CD8-positive, alpha-beta memory T cell (primary cell): ENCODE results near the gene CAV3. TPM values are rescaled to one million over a fixed set of nuclear protein-coding genes. Genes with fewer than 3 reads are reported as not detected.

Experiments
- CTCF ChIA-PET: fragments of 350-600 bp; sonication (Branson Sonifier 250); formaldehyde crosslinking; loops from one replicate; lab custom pipeline; 2021; ENCODE audit warnings: antibody characterized with exemption; lab: Charles Lee
- POLR2A ChIA-PET: fragments of 350-600 bp; sonication (Branson Sonifier 250); formaldehyde crosslinking; loops from one replicate; lab custom pipeline; 2021; ENCODE audit warnings: antibody characterized with exemption; lab: Charles Lee
- DNase-seq, 5 donors: peaks; one replicate each; pipeline versions ENCODE4 v3.0.0 to v3.0.0-alpha.2; 2020 to 2022; ENCODE audit warnings: mixed read lengths in 1 of 5
- H3K27ac ChIP-seq: one replicate; pipeline ENCODE4 v1.7.0; 2013; ENCODE audit warnings: low read depth, mild to moderate bottlenecking, low read length, moderate library complexity
- H3K27me3 ChIP-seq: 2 replicates; pipeline ENCODE4 v1.7.0; 2013; ENCODE audit warnings: low read length, mild to moderate bottlenecking; ENCODE audit not compliant: insufficient read depth, poor library complexity, severe bottlenecking
- H3K36me3 ChIP-seq: 2 replicates; pipeline ENCODE4 v1.7.0; 2013; ENCODE audit warnings: mild to moderate bottlenecking, low read length, moderate library complexity; ENCODE audit not compliant: insufficient read depth
- H3K4me1 ChIP-seq: 2 replicates; pipeline ENCODE4 v1.7.0; 2013; ENCODE audit warnings: mild to moderate bottlenecking, low read length, moderate library complexity; ENCODE audit not compliant: insufficient read depth
- H3K4me3 ChIP-seq: 2 replicates; pipeline ENCODE4 v1.7.0; 2013; ENCODE audit warnings: mild to moderate bottlenecking, low read length
- H3K9me3 ChIP-seq: 2 replicates; pipeline ENCODE4 v1.7.0; 2013; ENCODE audit warnings: mild to moderate bottlenecking, low read length
- H3K27ac Mint-ChIP-seq, 8 donors: one replicate each; pipeline ENCODE4 v1.8.0; 2020 to 2021; ENCODE audit warnings: mixed read lengths in 8 of 8, mild to moderate bottlenecking in 6 of 8, inconsistent platforms in 3 of 8, moderate library complexity in 3 of 8
- H3K27me3 Mint-ChIP-seq, 2 donors: one replicate each; pipeline ENCODE4 v1.8.0; 2020 to 2021; ENCODE audit warnings: mixed read lengths in 2 of 2, mild to moderate bottlenecking in 1 of 2, moderate library complexity in 1 of 2
- H3K36me3 Mint-ChIP-seq, 3 donors: one replicate each; pipeline ENCODE4 v1.8.0; 2020 to 2021; ENCODE audit warnings: mixed read lengths in 3 of 3, inconsistent platforms in 1 of 3, mild to moderate bottlenecking in 1 of 3
- H3K4me1 Mint-ChIP-seq, 3 donors: one replicate each; pipeline ENCODE4 v1.8.0; 2020 to 2021; ENCODE audit warnings: mixed read lengths in 3 of 3, inconsistent platforms in 1 of 3, mild to moderate bottlenecking in 1 of 3
- H3K4me3 Mint-ChIP-seq, 7 donors: one replicate each; pipeline ENCODE4 v1.8.0; 2020 to 2021; ENCODE audit warnings: mixed read lengths in 7 of 7, mild to moderate bottlenecking in 6 of 7, moderate library complexity in 4 of 7, inconsistent platforms in 2 of 7
- H3K9me3 Mint-ChIP-seq, 5 donors: one replicate each; pipeline ENCODE4 v1.8.0; 2020 to 2022; ENCODE audit warnings: mixed read lengths in 5 of 5, mild to moderate bottlenecking in 3 of 5, moderate library complexity in 2 of 5, inconsistent platforms in 1 of 5
- polyA plus RNA-seq: library from polyadenylated mRNA; unstranded; fragments of 300-500 nt; fragmentation: Illumina TruSeq; gene quantifications from one replicate; pipeline ENCODE4 v1.2.3, GENCODE V29; 2021
- total RNA-seq, 2 experiments: library from RNA; stranded (reverse); gene quantifications; one replicate each; pipeline ENCODE4 v1.2.3, GENCODE V29; 2021

The CAV3 gene
- total and polyA plus RNA-seq, 3 experiments from 2014 or later = not detected

DNA sequence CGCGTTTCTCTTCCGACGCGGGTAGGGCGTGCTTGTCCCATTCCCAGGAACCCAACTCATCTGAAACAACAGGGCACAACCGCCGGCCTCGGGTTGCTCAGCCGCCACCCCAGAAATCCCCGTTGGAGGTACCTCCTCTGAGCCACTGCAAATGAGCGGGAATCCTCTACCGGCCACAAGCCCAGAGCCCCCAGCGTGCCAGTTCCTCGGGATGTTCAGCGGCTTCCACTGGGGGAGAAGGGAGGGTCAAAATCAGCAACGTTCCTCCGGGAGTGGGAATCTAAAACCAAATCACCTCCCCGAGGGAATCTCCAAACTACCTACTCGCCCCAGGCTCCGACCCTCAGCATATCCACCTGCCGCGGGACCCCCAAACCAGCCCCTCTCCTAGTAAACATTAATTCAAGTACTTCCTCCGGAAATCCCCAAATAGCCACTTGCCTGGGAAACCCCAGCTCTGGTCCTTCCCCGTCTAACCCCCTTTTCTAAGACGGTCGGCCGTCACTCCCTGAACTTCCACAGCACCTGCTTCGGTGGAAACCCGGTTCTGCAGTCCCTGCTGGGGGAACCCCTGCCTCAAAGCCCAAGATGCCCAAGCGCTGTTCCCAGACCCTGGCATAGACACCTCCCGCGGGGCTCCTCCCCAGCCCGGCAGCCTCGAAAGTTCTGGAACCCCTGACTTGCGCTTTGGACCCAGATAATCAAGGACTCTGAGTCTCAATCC is 34.9 kb downstream of the CAV3 start:
- H3K4me3 Mint-ChIP-seq = peak overlapping the region in 3 of 7 donors; percentile 13 to 39 (median 34)
- Histone ChIP-seq H3K4me1 (peaks cover 8% of the 10 kb centered on the region), H3K27me3 (peaks cover 6% of the 10 kb centered on the region), H3K4me3 (no peak overlapping the region), H3K9me3 (no peaks in the 10 kb centered on the region), H3K27ac (no peak overlapping the region), H3K36me3 (no peaks in the 10 kb centered on the region)
- no peak for DNase-seq
- no peaks in the 10 kb centered on the region for H3K9me3 Mint-ChIP-seq
- ChIA-PET CTCF (interaction anchor here (1.2 to 1.5 kb wide), 4 partner anchors 9 to 28 kb away, joined by 3 to 7 read pairs (median 5); no protein-coding TSS in a partner anchor), POLR2A (no interaction called here)
- peaks cover 11 to 19% (median 15%) of the 10 kb centered on the region in 3 donors for H3K4me1 Mint-ChIP-seq
- H3K36me3 Mint-ChIP-seq = no peaks in the 10 kb centered on the region
- H3K27me3 Mint-ChIP-seq = peaks cover 29 to 31% of the 10 kb centered on the region in 2 donors
- peak overlapping the region in 1 of 8 donors; percentile 19 for H3K27ac Mint-ChIP-seq

DNA sequence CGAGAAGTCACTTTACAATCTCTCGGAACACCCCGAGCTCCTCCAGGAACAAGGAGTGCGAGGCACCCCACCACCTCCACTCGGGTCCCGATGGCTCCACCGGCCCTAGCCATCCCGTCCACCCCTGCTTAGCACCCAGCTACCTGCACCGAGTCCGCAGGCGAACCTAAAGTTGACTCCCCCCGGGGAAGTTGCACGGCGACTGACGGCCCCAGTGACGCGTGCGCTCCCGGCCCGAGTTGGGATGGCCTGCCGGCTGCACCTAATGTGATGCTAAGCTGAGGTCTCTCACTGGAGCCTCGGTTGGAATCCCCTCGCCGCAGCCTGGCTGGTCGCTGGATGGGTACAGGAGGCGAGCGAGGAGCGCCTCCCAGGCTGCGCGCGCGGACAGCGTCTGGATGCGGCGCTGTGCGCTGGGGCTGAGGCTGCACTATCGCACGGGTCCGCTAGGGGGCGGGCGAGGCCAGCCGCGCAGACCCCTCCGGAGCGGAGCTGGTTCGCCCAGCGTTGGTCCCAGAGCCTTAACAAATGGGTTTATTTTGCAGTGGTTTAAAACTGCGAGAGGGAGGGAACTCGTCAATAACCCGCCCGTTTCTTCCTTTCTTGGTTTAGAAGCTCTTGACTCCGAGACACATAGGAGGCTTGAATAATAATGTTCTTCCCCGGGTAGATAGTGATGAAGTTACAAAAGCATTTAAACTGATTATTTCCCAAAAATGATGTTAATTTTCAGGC is 35.7 kb downstream of the CAV3 start, which contains the start of gene OXTR:
Gene OXTR, minus strand, starts transcription at position 526 of the 735 bp plus-strand sequence. CDS start 1,426 bp downstream, outside the sequence.
- Mint-ChIP-seq H3K4me1 (peaks cover 11 to 19% (median 15%) of the 10 kb centered on the region in 3 donors), H3K27me3 (peaks cover 29 to 35% of the 10 kb centered on the region in 2 donors), H3K36me3 (no peaks in the 10 kb centered on the region), H3K4me3 (peak within 1 kb of the TSS in 3 of 7 donors; percentile 34 to 52 (median 48)), H3K9me3 (no peaks in the 10 kb centered on the region), H3K27ac (peak within 1 kb of the TSS in 1 of 8 donors; percentile 19)
- ChIA-PET POLR2A (no interaction called here), CTCF (interaction anchor here (0.8 to 1.5 kb wide), 8 partner anchors 9 to 324 kb away, joined by 3 to 7 read pairs (median 4); no protein-coding TSS in a partner anchor)
- Histone ChIP-seq H3K27me3 (peaks cover 8% of the 10 kb centered on the region), H3K27ac (no peak within 1 kb of the TSS), H3K9me3 (no peaks in the 10 kb centered on the region), H3K4me3 (no peak within 1 kb of the TSS), H3K4me1 (peaks cover 8% of the 10 kb centered on the region), H3K36me3 (no peaks in the 10 kb centered on the region)
- DNase-seq = peak in 3 of 5 donors; percentile 7 to 41 (median 16)

DNA sequence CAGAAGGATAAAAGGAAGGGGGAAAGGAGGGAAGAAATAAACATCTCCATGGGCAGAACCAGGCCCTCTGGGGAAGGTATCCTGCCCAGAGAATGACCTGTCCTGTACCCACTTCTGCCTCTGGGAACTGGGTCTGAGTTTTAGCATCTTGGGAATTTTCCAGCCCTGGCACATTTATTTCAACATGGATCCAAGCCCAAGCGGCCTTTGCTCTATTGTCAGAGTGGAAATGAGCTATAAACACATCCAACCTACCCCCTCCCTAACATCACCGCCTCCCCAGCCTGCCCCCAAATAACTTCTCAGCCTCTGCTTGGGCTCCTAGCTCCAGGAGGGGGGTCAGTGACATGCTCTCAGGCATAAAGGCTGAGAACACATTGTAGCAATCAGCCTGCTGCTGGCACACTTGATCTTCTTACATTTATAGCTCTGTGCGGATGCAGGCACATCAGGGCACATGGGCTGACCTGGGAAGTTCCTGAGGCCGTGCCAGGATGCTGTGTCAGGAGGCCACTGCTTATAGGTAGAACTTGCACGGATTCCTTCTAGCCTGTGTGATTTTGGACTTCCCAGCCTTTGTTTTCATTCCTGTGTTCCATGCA is 40.4 kb downstream of the CAV3 start:
- no peaks in the 10 kb centered on the region for H3K36me3 ChIP-seq
- peaks cover 0 to 4% (median 0%) of the 10 kb centered on the region in 5 donors for H3K9me3 Mint-ChIP-seq
- CTCF ChIA-PET = no interaction called here

DNA sequence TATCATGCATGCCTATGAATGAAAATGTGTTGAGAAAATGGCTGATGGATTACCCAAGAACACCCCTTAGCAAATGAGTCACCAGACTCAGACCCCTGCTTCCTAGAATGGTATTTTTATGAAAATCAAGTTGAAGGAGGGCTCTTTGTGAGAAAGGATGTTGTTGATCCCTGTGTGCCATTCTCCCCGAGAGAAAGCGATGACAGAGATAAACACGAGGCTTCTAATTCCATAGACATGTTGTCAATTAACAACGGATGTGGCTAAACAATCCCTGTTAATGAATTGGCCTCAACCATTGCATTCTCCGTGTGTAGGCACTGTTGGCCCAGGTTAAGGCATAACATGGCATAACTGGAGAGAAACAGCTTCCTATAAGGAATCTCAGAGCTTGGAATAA is 41.6 kb downstream of the CAV3 start:
- Mint-ChIP-seq H3K27ac (no peak overlapping the region), H3K4me3 (no peak overlapping the region), H3K9me3 (peaks cover 0 to 4% (median 0%) of the 10 kb centered on the region in 5 donors), H3K27me3 (peaks cover 21 to 42% of the 10 kb centered on the region in 2 donors), H3K4me1 (peaks cover 0 to 1% (median 0%) of the 10 kb centered on the region in 3 donors), H3K36me3 (peaks cover 0 to 2% (median 0%) of the 10 kb centered on the region in 3 donors)
- Histone ChIP-seq H3K9me3 (no peaks in the 10 kb centered on the region), H3K27ac (no peak overlapping the region), H3K4me3 (no peak overlapping the region), H3K27me3 (peaks cover 3% of the 10 kb centered on the region), H3K4me1 (no peaks in the 10 kb centered on the region), H3K36me3 (no peaks in the 10 kb centered on the region)
- POLR2A ChIA-PET = no interaction called here
- CTCF ChIA-PET = no interaction called here
- no peak for DNase-seq

More for the DNA sequence above, 40.4 kb downstream of the CAV3 start:
- Histone ChIP-seq H3K27ac (no peak overlapping the region), H3K27me3 (peaks cover 7% of the 10 kb centered on the region), H3K9me3 (no peaks in the 10 kb centered on the region), H3K4me3 (no peak overlapping the region), H3K4me1 (peaks cover 6% of the 10 kb centered on the region)
- H3K4me3 Mint-ChIP-seq = no peak overlapping the region
- peaks cover 7 to 11% (median 9%) of the 10 kb centered on the region in 3 donors for H3K4me1 Mint-ChIP-seq
- no peak for DNase-seq
- POLR2A ChIA-PET = no interaction called here
- H3K27me3 Mint-ChIP-seq = peaks cover 31 to 54% of the 10 kb centered on the region in 2 donors
- peaks cover 0 to 2% (median 0%) of the 10 kb centered on the region in 3 donors for H3K36me3 Mint-ChIP-seq
- no peak overlapping the region for H3K27ac Mint-ChIP-seq

DNA sequence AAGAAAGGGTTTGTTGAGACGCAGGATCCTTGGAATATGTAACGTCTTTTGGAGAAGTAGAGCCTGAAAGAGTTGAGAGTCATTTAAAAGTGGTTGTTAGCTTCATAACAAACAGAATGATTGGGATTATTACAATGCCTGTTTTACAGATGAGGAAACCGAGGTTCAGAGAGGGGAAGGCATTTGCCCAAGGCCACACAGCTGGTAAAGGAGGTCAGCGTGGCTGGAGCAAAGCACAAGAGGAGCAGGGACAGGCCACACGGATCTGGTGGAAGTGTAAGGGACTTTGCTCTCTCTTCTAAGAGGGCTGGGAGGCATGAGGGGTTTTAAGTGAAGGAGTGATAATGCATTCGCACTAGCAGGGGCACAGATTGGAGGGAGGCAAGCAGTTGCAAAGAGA is 42.0 kb downstream of the CAV3 start:
- CTCF ChIA-PET = interaction anchor here (0.9 kb wide), 1 partner anchor 10 kb away, joined by 3 read pairs; no protein-coding TSS in a partner anchor
- no peak overlapping the region for H3K4me3 ChIP-seq
- no peaks in the 10 kb centered on the region for H3K36me3 ChIP-seq
- H3K27ac ChIP-seq = no peak overlapping the region
- peaks cover 3% of the 10 kb centered on the region for H3K27me3 ChIP-seq
- Mint-ChIP-seq H3K27me3 (peaks cover 17 to 39% of the 10 kb centered on the region in 2 donors), H3K4me3 (no peak overlapping the region), H3K4me1 (no peaks in the 10 kb centered on the region), H3K27ac (no peak overlapping the region), H3K9me3 (peaks cover 0 to 4% (median 0%) of the 10 kb centered on the region in 5 donors), H3K36me3 (peaks cover 0 to 2% (median 0%) of the 10 kb centered on the region in 3 donors)
- no peaks in the 10 kb centered on the region for H3K4me1 ChIP-seq
- no peak for DNase-seq
- POLR2A ChIA-PET = no interaction called here
- H3K9me3 ChIP-seq = no peaks in the 10 kb centered on the region

DNA sequence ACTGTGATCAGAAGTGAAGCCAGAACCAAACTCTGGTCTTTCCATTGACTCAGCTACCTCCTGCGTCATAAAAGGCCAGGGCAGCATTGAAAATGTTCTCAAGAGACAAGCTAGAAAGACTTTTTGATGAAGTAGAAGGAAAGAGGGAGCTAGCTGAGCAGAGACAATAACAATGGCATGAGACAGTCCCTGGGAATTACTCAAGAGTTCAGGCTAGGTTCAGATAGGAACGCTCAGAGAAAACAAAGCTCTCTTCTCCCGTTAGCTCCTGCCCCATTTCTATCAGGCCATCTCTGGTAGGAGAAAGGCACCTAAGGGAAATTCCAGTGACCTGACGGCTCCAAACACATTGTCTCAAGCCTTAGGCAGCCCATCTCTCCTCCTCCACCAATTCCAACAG is 42.8 kb downstream of the CAV3 start:
- POLR2A ChIA-PET = no interaction called here
- H3K36me3 ChIP-seq = no peaks in the 10 kb centered on the region
- H3K4me1 ChIP-seq = no peaks in the 10 kb centered on the region
- Mint-ChIP-seq H3K36me3 (peaks cover 0 to 2% (median 0%) of the 10 kb centered on the region in 3 donors), H3K4me1 (no peaks in the 10 kb centered on the region), H3K27ac (peak overlapping the region in 1 of 8 donors; percentile 89), H3K4me3 (no peak overlapping the region), H3K27me3 (peaks cover 13 to 32% of the 10 kb centered on the region in 2 donors), H3K9me3 (peaks cover 0 to 4% (median 0%) of the 10 kb centered on the region in 5 donors)
- DNase-seq = no peak
- H3K9me3 ChIP-seq = no peaks in the 10 kb centered on the region
- no peak overlapping the region for H3K4me3 ChIP-seq
- no peak overlapping the region for H3K27ac ChIP-seq
- CTCF ChIA-PET = interaction anchor here (0.9 kb wide), 1 partner anchor 11 kb away, joined by 3 read pairs; no protein-coding TSS in a partner anchor
- peaks cover 3% of the 10 kb centered on the region for H3K27me3 ChIP-seq

DNA sequence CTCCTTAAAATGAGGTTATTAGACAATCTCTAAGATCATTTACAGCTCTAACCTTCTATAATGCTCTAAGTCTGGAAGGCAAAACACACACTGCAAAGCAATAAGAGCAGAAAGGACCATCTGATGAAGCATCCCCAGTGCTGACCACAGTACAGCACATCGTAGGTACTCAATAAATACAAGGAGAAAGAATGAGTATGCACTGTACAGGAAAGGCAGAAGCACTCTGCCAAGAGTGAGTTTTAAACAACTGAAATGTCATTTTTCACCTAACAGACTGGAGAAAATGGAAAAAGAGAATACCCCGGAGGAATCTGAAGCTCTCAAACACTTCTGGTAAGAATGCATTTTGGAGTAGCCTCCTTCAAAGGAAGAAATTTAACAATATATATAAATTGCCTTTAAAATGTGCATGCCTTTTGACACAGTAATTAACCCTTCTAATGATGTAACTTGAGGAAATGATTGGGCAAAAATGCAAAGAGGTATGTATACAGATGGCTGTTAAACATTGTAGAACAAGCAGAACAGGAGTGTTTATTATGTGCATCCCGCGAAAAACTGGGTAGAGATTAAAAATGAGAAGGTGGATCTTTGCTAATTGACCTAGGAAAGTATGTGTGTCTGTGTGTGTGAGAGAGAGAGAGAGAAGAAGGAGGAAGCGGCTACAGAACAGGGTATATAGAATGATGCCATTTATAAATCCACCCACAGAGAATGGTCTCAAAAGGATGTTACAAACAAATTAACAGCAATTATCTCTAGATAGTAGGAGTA is 43.8 kb downstream of the CAV3 start:
- Histone ChIP-seq H3K27ac (no peak overlapping the region), H3K4me3 (no peak overlapping the region), H3K9me3 (no peaks in the 10 kb centered on the region), H3K27me3 (peaks cover 3% of the 10 kb centered on the region), H3K36me3 (no peaks in the 10 kb centered on the region), H3K4me1 (no peaks in the 10 kb centered on the region)
- H3K4me3 Mint-ChIP-seq = no peak overlapping the region
- H3K36me3 Mint-ChIP-seq = peaks cover 0 to 2% (median 0%) of the 10 kb centered on the region in 3 donors
- H3K9me3 Mint-ChIP-seq = peaks cover 0 to 4% (median 0%) of the 10 kb centered on the region in 5 donors
- no peak for DNase-seq
- no peaks in the 10 kb centered on the region for H3K4me1 Mint-ChIP-seq
- ChIA-PET CTCF (interaction anchor here (1.6 kb wide), 1 partner anchor 8 kb away, joined by 7 read pairs; the partner anchor contains the start of gene OXTR), POLR2A (no interaction called here)
- no peak overlapping the region for H3K27ac Mint-ChIP-seq
- H3K27me3 Mint-ChIP-seq = peaks cover 13 to 32% of the 10 kb centered on the region in 2 donors
